ENCODE results near the gene OAS2.

DNA sequence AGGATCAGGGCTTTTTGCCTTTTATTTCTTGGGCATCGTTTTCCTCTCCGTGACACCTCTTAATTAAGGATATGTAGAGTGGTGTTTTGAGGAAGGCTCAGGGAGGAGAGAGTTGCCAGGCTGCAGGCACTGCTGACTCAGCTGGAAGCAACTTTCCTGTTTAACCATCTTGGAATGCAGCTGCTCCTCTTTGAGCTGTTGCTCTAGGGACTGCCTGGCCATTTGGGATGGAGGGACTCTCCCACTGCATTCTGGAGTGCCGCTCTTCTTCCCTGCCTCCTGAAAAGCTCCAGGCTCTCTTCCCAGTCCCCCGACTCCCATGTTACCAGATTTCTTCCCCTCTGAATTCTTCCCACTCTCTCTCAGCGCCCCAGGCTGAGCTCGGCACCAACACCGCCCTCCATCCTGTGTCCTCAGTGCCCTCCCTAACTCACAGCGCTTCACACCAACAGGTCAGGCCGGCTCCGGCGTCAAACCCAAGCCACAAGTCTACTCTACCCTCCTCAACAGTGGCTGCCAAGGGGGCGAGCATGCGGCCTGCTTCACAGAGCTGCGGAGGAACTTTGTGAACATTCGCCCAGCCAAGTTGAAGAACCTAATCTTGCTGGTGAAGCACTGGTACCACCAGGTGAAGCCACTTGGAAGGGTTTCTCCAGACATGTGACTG is 34.2 kb upstream of the OAS2 start:
- TF ChIP-seq EZH2phosphoT487 (IDR thresholded peaks at IDR 0.05; ENCODE audit: insufficient read depth, low read depth), result no peak
- TF ChIP-seq EZH2 (IDR thresholded peaks at IDR 0.05; ENCODE audit: insufficient read depth, poor library complexity, severe bottlenecking), result no peak
